NAMALWA (cell line): ENCODE results near the gene SNX9.
A peak's percentile ranks its signal among the peaks of the same experiment; 100 is the strongest.
"Not testable (repeated sequence)": the region's sequence is repeated elsewhere in the genome, so short reads cannot be mapped to it uniquely, and the experiment has no call there.

Source experiments
- DNase-seq: peaks from one replicate; pipeline ENCODE4 v3.0.0-alpha.2; 2015; ENCODE audit warnings: low spot score

The SNX9 gene

GRCh38 chr6:157927011-157927410 lies 104.0 kb downstream of the SNX9 start:
- no peak for DNase-seq

GRCh38 chr6:157928428-157928827 lies 105.4 kb downstream of the SNX9 start:
- no peak for DNase-seq

GRCh38 chr6:157929076-157929475 lies 106.0 kb downstream of the SNX9 start:
- no peak for DNase-seq

- DNase-seq: no peak
These were observed 106.8 kb downstream of the SNX9 start for GRCh38 chr6:157929765-157930319.

GRCh38 chr6:157935786-157936185 lies 112.7 kb downstream of the SNX9 start:
- DNase-seq: no peak

GRCh38 chr6:157937318-157937717 lies 114.3 kb downstream of the SNX9 start:
- DNase-seq: no peak

- DNase-seq: no peak
These were observed 114.9 kb downstream of the SNX9 start for GRCh38 chr6:157937916-157938315.

- not testable (repeated sequence) for DNase-seq
These were observed 117.5 kb downstream of the SNX9 start for GRCh38 chr6:157940375-157941036.

- no peak for DNase-seq
These were observed 118.2 kb downstream of the SNX9 start for GRCh38 chr6:157941101-157941863.

GRCh38 chr6:157942351-157942750 lies 119.3 kb downstream of the SNX9 start:
- no peak for DNase-seq

- DNase-seq: no peak
These were observed 120.4 kb downstream of the SNX9 start for GRCh38 chr6:157943249-157943963.

GRCh38 chr6:157943964-157944283 lies 120.9 kb downstream of the SNX9 start:
- DNase-seq: no peak

GRCh38 chr6:157944983-157945931 lies 122.2 kb downstream of the SNX9 start:
- no peak for DNase-seq

GRCh38 chr6:157946053-157946617 lies 123.1 kb downstream of the SNX9 start:
- no peak for DNase-seq

GRCh38 chr6:157946865-157947532 lies 124.0 kb downstream of the SNX9 start:
- DNase-seq: peak; percentile 59

- not testable (repeated sequence) for DNase-seq
These were observed 127.9 kb downstream of the SNX9 start for GRCh38 chr6:157950899-157951298.

GRCh38 chr6:157951828-157952227 lies 128.8 kb downstream of the SNX9 start:
- DNase-seq: no peak

GRCh38 chr6:157952861-157953351 lies 129.9 kb downstream of the SNX9 start:
- no peak for DNase-seq

- no peak for DNase-seq
These were observed 130.6 kb downstream of the SNX9 start for GRCh38 chr6:157953580-157954091.
